ENCODE measurements around the gene TAF11L11. TPM values are rescaled to one million over a fixed set of nuclear protein-coding genes. Genes with fewer than 3 reads are reported as not detected.
"Not testable (repeated sequence)": the region's sequence is repeated elsewhere in the genome, so short reads cannot be mapped to it uniquely, and the experiment has no call there.

The TAF11L11 gene
- total and polyA plus RNA-seq, 4 donors: not detected

DNA sequence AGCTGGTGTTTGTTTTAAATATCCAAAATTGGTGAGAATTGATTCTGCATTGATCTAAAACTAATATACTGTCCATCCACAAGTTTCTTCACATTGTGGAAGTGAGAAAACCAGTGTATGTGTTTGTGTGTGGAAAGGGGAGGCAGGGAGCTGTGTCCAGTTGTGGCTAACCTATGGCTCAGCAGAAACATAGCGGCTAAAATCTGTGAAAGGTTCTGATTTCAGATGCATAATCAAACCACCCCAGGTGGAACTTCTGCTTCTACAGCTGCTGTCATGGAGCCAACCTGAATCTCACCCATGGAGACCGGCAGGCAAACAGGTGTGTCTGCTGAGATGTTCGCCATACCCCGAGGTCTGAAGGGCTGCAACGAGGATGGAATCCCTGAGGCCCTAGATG is 30.2 kb downstream of the TAF11L11 start, which contains the start of gene TAF11L14:
Gene TAF11L14 (plus strand): TSS at position 301 of the 400 bp plus-strand sequence.
- 85% methylated on average over 5 of the region's 5 CpGs for WGBS
- Histone ChIP-seq H3K27me3 (ENCODE audit: control insufficient read depth in 4 of 4, insufficient read depth in 4 of 4, low read length in 3 of 4) (no peaks in the 10 kb centered on the region), H3K36me3 (ENCODE audit: control insufficient read depth in 4 of 4, insufficient read depth in 3 of 4, low read depth in 1 of 4, low read length in 3 of 4) (no peaks in the 10 kb centered on the region), H3K27ac (ENCODE audit: low read depth in 1 of 2, low read length in 2 of 2) (no peak within 1 kb of the TSS), H3K4me3 (ENCODE audit: low read depth in 1 of 3, low read length in 3 of 3) (no peak within 1 kb of the TSS), H3K9me3 (ENCODE audit: control insufficient read depth in 4 of 4, low read length in 3 of 4) (no peaks in the 10 kb centered on the region), H3K9ac (ENCODE audit: low read depth in 1 of 2, low read length in 2 of 2) (no peak within 1 kb of the TSS), H3K4me1 (ENCODE audit: control insufficient read depth in 4 of 4, insufficient read depth in 4 of 4, low read length in 3 of 4) (no peaks in the 10 kb centered on the region)
- TF ChIP-seq HNF4G (IDR thresholded peaks at IDR 0.05): no peak
- TF ChIP-seq, protein P1, sequence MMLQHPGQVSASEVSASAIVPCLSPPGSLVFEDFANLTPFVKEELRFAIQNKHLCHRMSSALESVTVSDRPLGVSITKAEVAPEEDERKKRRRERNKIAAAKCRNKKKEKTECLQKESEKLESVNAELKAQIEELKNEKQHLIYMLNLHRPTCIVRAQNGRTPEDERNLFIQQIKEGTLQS (IDR thresholded peaks at IDR 0.05): no peak
- TF ChIP-seq, protein P2, sequence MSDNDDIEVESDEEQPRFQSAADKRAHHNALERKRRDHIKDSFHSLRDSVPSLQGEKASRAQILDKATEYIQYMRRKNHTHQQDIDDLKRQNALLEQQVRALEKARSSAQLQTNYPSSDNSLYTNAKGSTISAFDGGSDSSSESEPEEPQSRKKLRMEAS (IDR thresholded peaks at IDR 0.05): no peak
- TF ChIP-seq FOXA2 (IDR thresholded peaks at IDR 0.05): no peak
- TF ChIP-seq TAF1 (conservative IDR thresholded peaks at IDR 0.05): no peak
- no peak for TF ChIP-seq SP1 (IDR thresholded peaks at IDR 0.05)
- TF ChIP-seq EGR1 (IDR thresholded peaks at IDR 0.05; ENCODE audit: low read depth in 2 of 2): no peak
- TF ChIP-seq FOXA1 (IDR thresholded peaks at IDR 0.05): no peak
- no peak for TF ChIP-seq NR2F2 (IDR thresholded peaks at IDR 0.05)
- TF ChIP-seq RXRA (IDR thresholded peaks at IDR 0.05): no peak
- no peak for TF ChIP-seq RAD21 (IDR thresholded peaks at IDR 0.05)
- TF ChIP-seq GABPA (IDR thresholded peaks at IDR 0.05 in 1 of 2, conservative IDR thresholded peaks at IDR 0.05 in 1 of 2): no peak
- no peak for TF ChIP-seq HNF4A (conservative IDR thresholded peaks at IDR 0.05)
- TF ChIP-seq, protein P3, sequence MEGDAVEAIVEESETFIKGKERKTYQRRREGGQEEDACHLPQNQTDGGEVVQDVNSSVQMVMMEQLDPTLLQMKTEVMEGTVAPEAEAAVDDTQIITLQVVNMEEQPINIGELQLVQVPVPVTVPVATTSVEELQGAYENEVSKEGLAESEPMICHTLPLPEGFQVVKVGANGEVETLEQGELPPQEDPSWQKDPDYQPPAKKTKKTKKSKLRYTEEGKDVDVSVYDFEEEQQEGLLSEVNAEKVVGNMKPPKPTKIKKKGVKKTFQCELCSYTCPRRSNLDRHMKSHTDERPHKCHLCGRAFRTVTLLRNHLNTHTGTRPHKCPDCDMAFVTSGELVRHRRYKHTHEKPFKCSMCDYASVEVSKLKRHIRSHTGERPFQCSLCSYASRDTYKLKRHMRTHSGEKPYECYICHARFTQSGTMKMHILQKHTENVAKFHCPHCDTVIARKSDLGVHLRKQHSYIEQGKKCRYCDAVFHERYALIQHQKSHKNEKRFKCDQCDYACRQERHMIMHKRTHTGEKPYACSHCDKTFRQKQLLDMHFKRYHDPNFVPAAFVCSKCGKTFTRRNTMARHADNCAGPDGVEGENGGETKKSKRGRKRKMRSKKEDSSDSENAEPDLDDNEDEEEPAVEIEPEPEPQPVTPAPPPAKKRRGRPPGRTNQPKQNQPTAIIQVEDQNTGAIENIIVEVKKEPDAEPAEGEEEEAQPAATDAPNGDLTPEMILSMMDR (IDR thresholded peaks at IDR 0.05; ENCODE audit: low read depth, low read length, missing input control): no peak
- TF ChIP-seq, protein P4, sequence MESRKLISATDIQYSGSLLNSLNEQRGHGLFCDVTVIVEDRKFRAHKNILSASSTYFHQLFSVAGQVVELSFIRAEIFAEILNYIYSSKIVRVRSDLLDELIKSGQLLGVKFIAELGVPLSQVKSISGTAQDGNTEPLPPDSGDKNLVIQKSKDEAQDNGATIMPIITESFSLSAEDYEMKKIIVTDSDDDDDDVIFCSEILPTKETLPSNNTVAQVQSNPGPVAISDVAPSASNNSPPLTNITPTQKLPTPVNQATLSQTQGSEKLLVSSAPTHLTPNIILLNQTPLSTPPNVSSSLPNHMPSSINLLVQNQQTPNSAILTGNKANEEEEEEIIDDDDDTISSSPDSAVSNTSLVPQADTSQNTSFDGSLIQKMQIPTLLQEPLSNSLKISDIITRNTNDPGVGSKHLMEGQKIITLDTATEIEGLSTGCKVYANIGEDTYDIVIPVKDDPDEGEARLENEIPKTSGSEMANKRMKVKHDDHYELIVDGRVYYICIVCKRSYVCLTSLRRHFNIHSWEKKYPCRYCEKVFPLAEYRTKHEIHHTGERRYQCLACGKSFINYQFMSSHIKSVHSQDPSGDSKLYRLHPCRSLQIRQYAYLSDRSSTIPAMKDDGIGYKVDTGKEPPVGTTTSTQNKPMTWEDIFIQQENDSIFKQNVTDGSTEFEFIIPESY (IDR thresholded peaks at IDR 0.05): no peak
- TF ChIP-seq, protein P5, sequence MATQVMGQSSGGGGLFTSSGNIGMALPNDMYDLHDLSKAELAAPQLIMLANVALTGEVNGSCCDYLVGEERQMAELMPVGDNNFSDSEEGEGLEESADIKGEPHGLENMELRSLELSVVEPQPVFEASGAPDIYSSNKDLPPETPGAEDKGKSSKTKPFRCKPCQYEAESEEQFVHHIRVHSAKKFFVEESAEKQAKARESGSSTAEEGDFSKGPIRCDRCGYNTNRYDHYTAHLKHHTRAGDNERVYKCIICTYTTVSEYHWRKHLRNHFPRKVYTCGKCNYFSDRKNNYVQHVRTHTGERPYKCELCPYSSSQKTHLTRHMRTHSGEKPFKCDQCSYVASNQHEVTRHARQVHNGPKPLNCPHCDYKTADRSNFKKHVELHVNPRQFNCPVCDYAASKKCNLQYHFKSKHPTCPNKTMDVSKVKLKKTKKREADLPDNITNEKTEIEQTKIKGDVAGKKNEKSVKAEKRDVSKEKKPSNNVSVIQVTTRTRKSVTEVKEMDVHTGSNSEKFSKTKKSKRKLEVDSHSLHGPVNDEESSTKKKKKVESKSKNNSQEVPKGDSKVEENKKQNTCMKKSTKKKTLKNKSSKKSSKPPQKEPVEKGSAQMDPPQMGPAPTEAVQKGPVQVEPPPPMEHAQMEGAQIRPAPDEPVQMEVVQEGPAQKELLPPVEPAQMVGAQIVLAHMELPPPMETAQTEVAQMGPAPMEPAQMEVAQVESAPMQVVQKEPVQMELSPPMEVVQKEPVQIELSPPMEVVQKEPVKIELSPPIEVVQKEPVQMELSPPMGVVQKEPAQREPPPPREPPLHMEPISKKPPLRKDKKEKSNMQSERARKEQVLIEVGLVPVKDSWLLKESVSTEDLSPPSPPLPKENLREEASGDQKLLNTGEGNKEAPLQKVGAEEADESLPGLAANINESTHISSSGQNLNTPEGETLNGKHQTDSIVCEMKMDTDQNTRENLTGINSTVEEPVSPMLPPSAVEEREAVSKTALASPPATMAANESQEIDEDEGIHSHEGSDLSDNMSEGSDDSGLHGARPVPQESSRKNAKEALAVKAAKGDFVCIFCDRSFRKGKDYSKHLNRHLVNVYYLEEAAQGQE (IDR thresholded peaks at IDR 0.05): no peak
- no peak for TF ChIP-seq JUND (IDR thresholded peaks at IDR 0.05)
- no peak for TF ChIP-seq YY1 (IDR thresholded peaks at IDR 0.05)
- DNase-seq (ENCODE audit: low spot score): no peak

DNA sequence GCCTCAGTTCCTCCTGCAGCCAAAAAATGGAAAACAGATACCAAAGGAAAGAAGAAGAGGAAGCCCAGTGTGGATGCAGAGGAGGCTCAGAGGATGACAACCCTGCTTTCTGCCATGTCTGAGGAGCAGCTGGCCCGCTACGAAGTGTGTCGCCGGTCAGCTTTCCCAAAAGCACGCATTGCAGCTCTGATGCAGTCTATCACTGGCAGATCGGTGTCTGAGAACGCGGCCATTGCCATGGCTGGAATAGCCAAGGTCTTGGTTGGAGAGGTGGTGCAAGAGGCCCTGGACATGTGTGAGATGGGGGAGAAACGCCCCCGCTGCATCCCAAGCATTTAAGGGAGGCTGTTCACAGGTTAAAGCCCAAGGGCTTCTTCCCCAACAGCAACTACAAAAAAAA is 45.2 kb downstream of the TAF11L11 start:
- not testable (repeated sequence) for H3K4me1 ChIP-seq (ENCODE audit: control insufficient read depth in 4 of 4, insufficient read depth in 4 of 4, low read length in 3 of 4); H3K9ac ChIP-seq (ENCODE audit: low read depth in 1 of 2, low read length in 2 of 2); H3K27me3 ChIP-seq (ENCODE audit: control insufficient read depth in 4 of 4, insufficient read depth in 4 of 4, low read length in 3 of 4); H3K4me3 ChIP-seq (ENCODE audit: low read depth in 1 of 3, low read length in 3 of 3); H3K27ac ChIP-seq (ENCODE audit: low read depth in 1 of 2, low read length in 2 of 2); DNase-seq (ENCODE audit: low spot score); H3K9me3 ChIP-seq (ENCODE audit: control insufficient read depth in 4 of 4, low read length in 3 of 4); H3K36me3 ChIP-seq (ENCODE audit: control insufficient read depth in 4 of 4, insufficient read depth in 3 of 4, low read depth in 1 of 4, low read length in 3 of 4)
- 94% methylated on average over 10 of the region's 10 CpGs for WGBS

DNA sequence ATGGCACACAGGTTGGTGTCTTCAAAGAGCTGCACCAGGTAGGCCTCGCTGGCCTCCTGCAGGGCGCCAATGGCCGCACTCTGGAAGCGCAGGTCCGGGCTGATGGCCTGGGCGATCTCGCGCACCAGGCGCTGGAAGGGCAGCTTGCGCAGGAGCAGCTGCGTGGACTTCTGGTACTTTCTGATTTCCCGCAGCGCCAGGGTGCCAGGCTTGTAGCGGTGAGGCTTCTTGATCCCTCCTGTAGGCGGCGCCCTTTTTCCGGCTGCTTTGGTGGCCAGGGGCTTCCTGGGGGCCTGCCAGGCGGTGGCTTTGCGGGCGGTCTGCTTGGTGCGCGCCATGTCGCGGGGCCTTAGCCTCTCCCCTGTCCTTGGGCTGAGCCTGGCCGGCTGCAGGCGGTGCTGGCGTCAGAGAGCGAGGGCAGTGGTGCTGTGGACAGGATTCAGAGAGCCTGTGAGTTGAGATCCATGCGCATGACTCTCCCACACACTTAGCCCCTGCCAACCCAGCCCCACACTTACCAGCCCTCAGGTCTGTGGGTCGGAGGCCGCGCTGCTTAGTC is 51.3 kb downstream of the TAF11L11 start:
- not testable (repeated sequence) for DNase-seq (ENCODE audit: low spot score); H3K27me3 ChIP-seq (ENCODE audit: control insufficient read depth in 4 of 4, insufficient read depth in 4 of 4, low read length in 3 of 4); H3K9ac ChIP-seq (ENCODE audit: low read depth in 1 of 2, low read length in 2 of 2); H3K27ac ChIP-seq (ENCODE audit: low read depth in 1 of 2, low read length in 2 of 2); H3K36me3 ChIP-seq (ENCODE audit: control insufficient read depth in 4 of 4, insufficient read depth in 3 of 4, low read depth in 1 of 4, low read length in 3 of 4); H3K4me3 ChIP-seq (ENCODE audit: low read depth in 1 of 3, low read length in 3 of 3); H3K9me3 ChIP-seq (ENCODE audit: control insufficient read depth in 4 of 4, low read length in 3 of 4); H3K4me1 ChIP-seq (ENCODE audit: control insufficient read depth in 4 of 4, insufficient read depth in 4 of 4, low read length in 3 of 4)
- 96% methylated on average over 32 of the region's 32 CpGs for WGBS

Data from liver (tissue), 9 donors.